ENCODE measurements around the gene BEST4. TPM values are rescaled to one million over a fixed set of nuclear protein-coding genes. Genes with fewer than 3 reads are reported as not detected.

Gene BEST4
- total and polyA plus RNA-seq, 2 of the 13 experiments (the other 11 are each of a cell fraction or from before 2014, with no cell fraction given), result 0.77 to 1.4 TPM

GRCh38 chr1:44775078-44775929, 12.7 kb downstream of the BEST4 start, which contains the start of gene RPS8 (continued):
- TF ChIP-seq IRF1 (CRISPR knock-in tag; IDR thresholded peaks at IDR 0.05; ENCODE audit: low read depth) (peak; percentile 88; the same call in 1 of the 2 replicates), ZNF275 (CRISPR knock-in tag; IDR thresholded peaks at IDR 0.05; ENCODE audit: borderline replicate concordance) (0 out of 2 replicates have a peak, but pooled peaks have one; percentile 65), SMAD9 (CRISPR knock-in tag; IDR thresholded peaks at IDR 0.05) (no peak), ZBTB7A (CRISPR knock-in tag; IDR thresholded peaks at IDR 0.05) (peak; percentile 100), MIER3 (CRISPR knock-in tag; IDR thresholded peaks at IDR 0.05; ENCODE audit: borderline replicate concordance) (no peak), ATF3 (CRISPR knock-in tag; IDR thresholded peaks at IDR 0.05) (no peak), ZNF619 (CRISPR knock-in tag; IDR thresholded peaks at IDR 0.05) (peak; percentile 66), MBD4 (IDR thresholded peaks at IDR 0.05; ENCODE audit: borderline replicate concordance, low read length) (no peak), ZNF451 (CRISPR knock-in tag; IDR thresholded peaks at IDR 0.05) (peak; percentile 29; the same call in 1 of the 2 replicates), KLF9 (CRISPR knock-in tag; IDR thresholded peaks at IDR 0.05; ENCODE audit: low read depth) (no peak), ZFP82 (CRISPR knock-in tag; IDR thresholded peaks at IDR 0.05; ENCODE audit: borderline replicate concordance) (peak; percentile 70; the same call in 1 of the 2 replicates), ZNF772 (CRISPR knock-in tag; IDR thresholded peaks at IDR 0.05) (no peak; the same call in 1 of the 2 replicates), RERE (CRISPR knock-in tag; IDR thresholded peaks at IDR 0.05; ENCODE audit: low read depth) (no peak), ZBED4 (CRISPR knock-in tag; IDR thresholded peaks at IDR 0.05; ENCODE audit: borderline replicate concordance) (no peak; the same call in 1 of the 2 replicates), ELF1 (CRISPR knock-in tag; IDR thresholded peaks at IDR 0.05) (peak; percentile 66)

Measured in HepG2 (cell line).